CD4-positive, alpha-beta T cell treated with Interleukin-21 for 1 hour (primary cell): ENCODE results near the gene JAZF1.
A peak's percentile ranks its signal among the peaks of the same experiment; 100 is the strongest.

Source experiments
- DNase-seq: peaks from one replicate; pipeline ENCODE4 v3.0.0-alpha.2; 2020

Gene JAZF1

GRCh38 chr7:27999829-28000228 is 180.8 kb downstream of the JAZF1 start:
- DNase-seq = no peak

GRCh38 chr7:27998382-27998781 is 182.2 kb downstream of the JAZF1 start:
- no peak for DNase-seq

- DNase-seq = no peak
Observed at GRCh38 chr7:27997188-27997707, 183.3 kb downstream of the JAZF1 start.

GRCh38 chr7:27996141-27996540 is 184.5 kb downstream of the JAZF1 start:
- no peak for DNase-seq

GRCh38 chr7:27995228-27995627 is 185.4 kb downstream of the JAZF1 start:
- DNase-seq = no peak

GRCh38 chr7:27994639-27995038 is 186.0 kb downstream of the JAZF1 start:
- DNase-seq = no peak

- no peak for DNase-seq
Observed at GRCh38 chr7:27992755-27993493, 187.7 kb downstream of the JAZF1 start.

- DNase-seq = no peak
Observed at GRCh38 chr7:27992097-27992496, 188.5 kb downstream of the JAZF1 start.

GRCh38 chr7:27991006-27991528 is 189.5 kb downstream of the JAZF1 start:
- DNase-seq = no peak

GRCh38 chr7:27976531-27976930 is 204.1 kb downstream of the JAZF1 start:
- DNase-seq = no peak

GRCh38 chr7:27973625-27974024 is 207.0 kb downstream of the JAZF1 start:
- DNase-seq = no peak

- peak; percentile 32 for DNase-seq
Observed at GRCh38 chr7:27972276-27972675, 208.3 kb downstream of the JAZF1 start.

GRCh38 chr7:27971171-27971812 is 209.3 kb downstream of the JAZF1 start:
- DNase-seq = no peak

GRCh38 chr7:27970350-27970749 is 210.2 kb downstream of the JAZF1 start:
- no peak for DNase-seq

GRCh38 chr7:27969346-27969745 is 211.2 kb downstream of the JAZF1 start:
- no peak for DNase-seq

GRCh38 chr7:27967639-27968038 is 213.0 kb downstream of the JAZF1 start:
- no peak for DNase-seq

- DNase-seq = no peak
Observed at GRCh38 chr7:27966219-27966780, 214.3 kb downstream of the JAZF1 start.

GRCh38 chr7:27965650-27966049 is 214.9 kb downstream of the JAZF1 start:
- DNase-seq = no peak

- no peak for DNase-seq
Observed at GRCh38 chr7:27964820-27965219, 215.8 kb downstream of the JAZF1 start.

GRCh38 chr7:27963056-27963455 is 217.5 kb downstream of the JAZF1 start:
- DNase-seq = no peak

GRCh38 chr7:27962273-27962672 is 218.3 kb downstream of the JAZF1 start:
- DNase-seq = no peak

GRCh38 chr7:27961255-27961654 is 219.3 kb downstream of the JAZF1 start:
- DNase-seq = no peak

- DNase-seq = no peak
Observed at GRCh38 chr7:27960415-27960814, 220.2 kb downstream of the JAZF1 start.
